B cell (primary cell): Measurements from ENCODE around the gene SMPX.

ENCODE experiments used
- CTCF ChIP-seq: fragments of 200-600 bp; IDR thresholded peaks from one replicate; pipeline ENCODE4 v1.8.0; 2022; ENCODE audit warnings: antibody characterized with exemption, mild to moderate bottlenecking
- EZH2 ChIP-seq: IDR thresholded peaks from 2 replicates; pipeline ENCODE4 v1.6.1; 2012; ENCODE audit warnings: borderline replicate concordance, low read depth, mild to moderate bottlenecking, moderate library complexity, low read length; ENCODE audit not compliant: insufficient read depth, poor library complexity, severe bottlenecking

GRCh38 chrX:21770631-21771321 lies 12.9 kb upstream of the SMPX start:
- TF ChIP-seq CTCF (no peak), EZH2 (no peak)
